ENCODE data around the gene RGL4. TPM values are rescaled to one million over a fixed set of nuclear protein-coding genes. Genes with fewer than 3 reads are reported as not detected.
"Not testable (repeated sequence)": the region's sequence is repeated elsewhere in the genome, so short reads cannot be mapped to it uniquely, and the experiment has no call there.

RGL4 gene
- total RNA-seq, 2 experiments from 2014 or later = 26.9 to 28.8 TPM

GRCh38 chr22:23673826-23674690 is 16.8 kb upstream of the RGL4 start:
- no peaks in the 10 kb centered on the region for H3K36me3 Mint-ChIP-seq (ENCODE audit: low read depth)
- no peaks in the 10 kb centered on the region for H3K9me3 Mint-ChIP-seq
- H3K27me3 Mint-ChIP-seq = no peaks in the 10 kb centered on the region
- H3K4me1 Mint-ChIP-seq = peaks cover 35% of the 10 kb centered on the region
- no peak for DNase-seq
- no peak overlapping the region for H3K4me3 Mint-ChIP-seq
- H3K27ac Mint-ChIP-seq = peak overlapping the region; percentile 31
- POLR2A ChIA-PET = no interaction called here
- CTCF ChIA-PET = no interaction called here

- H3K4me3 Mint-ChIP-seq; CTCF ChIA-PET; H3K9me3 Mint-ChIP-seq; POLR2A ChIA-PET; H3K36me3 Mint-ChIP-seq (ENCODE audit: low read depth); H3K27me3 Mint-ChIP-seq; DNase-seq: not testable (repeated sequence)
- Mint-ChIP-seq H3K27ac (peak overlapping the region; percentile 66), H3K4me1 (peaks cover 35% of the 10 kb centered on the region)
Observed at GRCh38 chr22:23674886-23675501, 15.8 kb upstream of the RGL4 start.

- DNase-seq = peak; percentile 53
Observed at GRCh38 chr22:23675502-23676415, 15.1 kb upstream of the RGL4 start.

GRCh38 chr22:23676841-23677700 is 13.7 kb upstream of the RGL4 start:
- H3K4me3 Mint-ChIP-seq = not testable (repeated sequence)

More at GRCh38 chr22:23675502-23676415, 15.1 kb upstream of the RGL4 start:
- H3K27me3 Mint-ChIP-seq = no peaks in the 10 kb centered on the region
- peak overlapping the region; percentile 66 for H3K27ac Mint-ChIP-seq
- H3K4me3 Mint-ChIP-seq = no peak overlapping the region
- H3K4me1 Mint-ChIP-seq = peaks cover 35% of the 10 kb centered on the region
- ChIA-PET POLR2A (interaction anchor here (3.1 kb wide), 1 partner anchor 21 kb away, joined by 12 read pairs; no protein-coding TSS in a partner anchor), CTCF (no interaction called here)
- H3K36me3 Mint-ChIP-seq (ENCODE audit: low read depth) = no peaks in the 10 kb centered on the region
- no peaks in the 10 kb centered on the region for H3K9me3 Mint-ChIP-seq

GRCh38 chr22:23677701-23677995 is 13.2 kb upstream of the RGL4 start:
- H3K4me1 Mint-ChIP-seq = peaks cover 30% of the 10 kb centered on the region
- no peak for DNase-seq
- no peaks in the 10 kb centered on the region for H3K9me3 Mint-ChIP-seq
- CTCF ChIA-PET = no interaction called here
- POLR2A ChIA-PET = interaction anchor here (0.7 to 3.1 kb wide), 2 partner anchors 9 to 19 kb away, joined by 3 to 12 read pairs; no protein-coding TSS in a partner anchor
- H3K27ac Mint-ChIP-seq = no peak overlapping the region
- H3K27me3 Mint-ChIP-seq = no peaks in the 10 kb centered on the region
- peaks cover 7% of the 10 kb centered on the region for H3K36me3 Mint-ChIP-seq (ENCODE audit: low read depth)
- no peak overlapping the region for H3K4me3 Mint-ChIP-seq

More at GRCh38 chr22:23676841-23677700, 13.7 kb upstream of the RGL4 start:
- DNase-seq; CTCF ChIA-PET; H3K9me3 Mint-ChIP-seq; H3K36me3 Mint-ChIP-seq (ENCODE audit: low read depth); H3K27me3 Mint-ChIP-seq: not testable (repeated sequence)
- POLR2A ChIA-PET = interaction anchor here (0.7 to 3.1 kb wide), 2 partner anchors 10 to 19 kb away, joined by 3 to 12 read pairs; no protein-coding TSS in a partner anchor
- Mint-ChIP-seq H3K4me1 (peaks cover 35% of the 10 kb centered on the region), H3K27ac (peak overlapping the region; percentile 26)

- CTCF ChIA-PET = no interaction called here
- H3K9me3 Mint-ChIP-seq = no peaks in the 10 kb centered on the region
- H3K4me3 Mint-ChIP-seq = no peak overlapping the region
- H3K27ac Mint-ChIP-seq = no peak overlapping the region
- no peak for DNase-seq
- POLR2A ChIA-PET = interaction anchor here (0.6 to 3.1 kb wide), 2 partner anchors 18 to 148 kb away, joined by 3 to 12 read pairs; no protein-coding TSS in a partner anchor
- no peaks in the 10 kb centered on the region for H3K27me3 Mint-ChIP-seq
- peaks cover 7% of the 10 kb centered on the region for H3K36me3 Mint-ChIP-seq (ENCODE audit: low read depth)
- H3K4me1 Mint-ChIP-seq = peaks cover 25% of the 10 kb centered on the region
Observed at GRCh38 chr22:23678133-23678532, 12.7 kb upstream of the RGL4 start.

GRCh38 chr22:23681026-23681809 is 9.6 kb upstream of the RGL4 start:
- no peak overlapping the region for H3K27ac Mint-ChIP-seq

GRCh38 chr22:23682077-23682476 is 8.7 kb upstream of the RGL4 start:
- Mint-ChIP-seq H3K36me3 (ENCODE audit: low read depth) (peaks cover 7% of the 10 kb centered on the region), H3K9me3 (no peaks in the 10 kb centered on the region), H3K4me1 (no peaks in the 10 kb centered on the region), H3K27ac (no peak overlapping the region), H3K4me3 (no peak overlapping the region), H3K27me3 (no peaks in the 10 kb centered on the region)
- DNase-seq = no peak
- ChIA-PET CTCF (no interaction called here), POLR2A (no interaction called here)

More at GRCh38 chr22:23681026-23681809, 9.6 kb upstream of the RGL4 start:
- Mint-ChIP-seq H3K4me3 (no peak overlapping the region), H3K36me3 (ENCODE audit: low read depth) (peaks cover 7% of the 10 kb centered on the region), H3K4me1 (peaks cover 5% of the 10 kb centered on the region), H3K27me3 (no peaks in the 10 kb centered on the region), H3K9me3 (no peaks in the 10 kb centered on the region)
- ChIA-PET CTCF (no interaction called here), POLR2A (no interaction called here)
- no peak for DNase-seq

GRCh38 chr22:23682827-23683355 is 7.9 kb upstream of the RGL4 start:
- Mint-ChIP-seq H3K36me3 (ENCODE audit: low read depth) (peaks cover 7% of the 10 kb centered on the region), H3K27me3 (no peaks in the 10 kb centered on the region), H3K9me3 (no peaks in the 10 kb centered on the region), H3K4me3 (no peak overlapping the region), H3K27ac (no peak overlapping the region), H3K4me1 (no peaks in the 10 kb centered on the region)
- POLR2A ChIA-PET = no interaction called here
- DNase-seq = no peak
- CTCF ChIA-PET = no interaction called here

GRCh38 chr22:23683545-23683944 is 7.3 kb upstream of the RGL4 start:
- Mint-ChIP-seq H3K27me3 (no peaks in the 10 kb centered on the region), H3K4me1 (no peaks in the 10 kb centered on the region), H3K36me3 (ENCODE audit: low read depth) (peaks cover 7% of the 10 kb centered on the region), H3K9me3 (no peaks in the 10 kb centered on the region), H3K27ac (no peak overlapping the region), H3K4me3 (no peak overlapping the region)
- POLR2A ChIA-PET = no interaction called here
- CTCF ChIA-PET = no interaction called here
- no peak for DNase-seq

GRCh38 chr22:23684026-23684425 is 6.8 kb upstream of the RGL4 start:
- ChIA-PET CTCF (no interaction called here), POLR2A (no interaction called here)
- Mint-ChIP-seq H3K9me3 (no peaks in the 10 kb centered on the region), H3K36me3 (ENCODE audit: low read depth) (peaks cover 7% of the 10 kb centered on the region), H3K4me3 (no peak overlapping the region), H3K4me1 (no peaks in the 10 kb centered on the region), H3K27ac (no peak overlapping the region), H3K27me3 (no peaks in the 10 kb centered on the region)
- no peak for DNase-seq

All from activated CD4-positive, alpha-beta memory T cell treated with anti-CD3 and anti-CD28 coated beads, Interleukin-2, amount 10 ng/mL, durations not matched to agents 7 days and 5 days (primary cell).